HG03095 (cell line): ENCODE results near the gene KIRREL3.

ENCODE experiments used
- ATAC-seq: cut with Tn5 transposase; IDR thresholded peaks from one replicate; pipeline ENCODE4 v1.9.1; 2021; ENCODE audit warnings: moderate library complexity; ENCODE audit not compliant: unreplicated experiment

Gene KIRREL3

GRCh38 chr11:127000291-127000968, at the start of gene KIRREL3:
TSS of gene KIRREL3 (minus strand) at chr11:127000770.
- ATAC-seq = no peak

GRCh38 chr11:127050186-127050585, 49.6 kb upstream of the KIRREL3 start:
- ATAC-seq = no peak

- no peak for ATAC-seq
Observed at GRCh38 chr11:127049486-127049885, 48.9 kb upstream of the KIRREL3 start.

DNA sequence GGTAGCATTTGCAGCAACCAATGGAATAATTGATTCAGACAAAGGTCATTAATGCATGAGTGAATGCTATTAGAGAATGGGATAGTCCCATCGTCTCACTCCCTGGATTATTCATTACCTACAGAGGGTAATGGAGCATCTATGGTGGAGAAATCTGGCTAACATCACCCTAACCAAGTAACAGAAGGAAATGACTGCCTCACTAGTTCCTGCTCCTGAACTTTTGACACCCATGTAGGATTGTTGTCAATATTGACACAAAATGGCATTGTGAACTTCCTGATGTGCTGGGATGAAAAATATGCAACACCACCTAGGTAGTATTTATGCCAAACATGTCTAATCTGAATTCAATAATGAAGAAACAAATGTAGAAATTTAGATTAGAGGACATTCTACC, 44.0 kb upstream of the KIRREL3 start:
- ATAC-seq = no peak

DNA sequence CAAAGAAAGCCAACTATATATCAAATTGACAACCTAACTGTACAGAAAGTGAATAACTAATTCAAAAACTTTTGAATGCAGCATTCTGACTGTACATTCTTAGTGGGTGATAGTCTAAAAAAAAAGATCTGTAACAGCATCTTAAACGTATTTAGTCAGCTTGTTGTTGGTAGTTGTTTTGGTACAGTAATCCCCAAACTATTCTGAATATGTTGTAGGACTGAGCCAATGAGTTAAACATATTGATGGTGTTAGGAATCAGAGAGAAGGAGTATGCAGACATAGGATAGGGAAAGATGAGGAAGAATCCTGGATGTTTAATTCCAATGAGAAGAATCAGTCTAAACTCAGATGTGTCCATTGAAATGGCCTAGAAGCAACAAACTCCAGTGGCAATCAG, 41.9 kb upstream of the KIRREL3 start:
- ATAC-seq = no peak

GRCh38 chr11:127039591-127039990, 39.0 kb upstream of the KIRREL3 start:
- no peak for ATAC-seq

DNA sequence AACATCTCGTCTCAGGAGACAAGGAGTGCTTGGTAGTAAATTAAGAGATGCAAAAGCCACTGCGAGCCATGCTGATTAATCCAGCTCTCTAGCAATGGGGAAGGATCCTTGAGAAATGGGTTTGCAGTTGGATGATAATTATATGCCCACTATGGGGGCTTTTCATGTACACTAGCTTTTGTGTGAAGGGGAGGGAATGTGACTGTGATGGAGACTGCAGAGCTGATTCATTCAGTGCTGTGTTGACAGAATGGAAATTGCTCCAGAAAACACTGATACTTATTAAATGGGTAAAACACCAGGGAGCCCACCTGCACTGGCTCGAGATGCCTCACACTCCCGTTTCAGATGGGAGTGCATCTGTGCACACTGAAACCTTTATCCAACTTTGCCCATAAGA, 37.0 kb upstream of the KIRREL3 start:
- no peak for ATAC-seq

DNA sequence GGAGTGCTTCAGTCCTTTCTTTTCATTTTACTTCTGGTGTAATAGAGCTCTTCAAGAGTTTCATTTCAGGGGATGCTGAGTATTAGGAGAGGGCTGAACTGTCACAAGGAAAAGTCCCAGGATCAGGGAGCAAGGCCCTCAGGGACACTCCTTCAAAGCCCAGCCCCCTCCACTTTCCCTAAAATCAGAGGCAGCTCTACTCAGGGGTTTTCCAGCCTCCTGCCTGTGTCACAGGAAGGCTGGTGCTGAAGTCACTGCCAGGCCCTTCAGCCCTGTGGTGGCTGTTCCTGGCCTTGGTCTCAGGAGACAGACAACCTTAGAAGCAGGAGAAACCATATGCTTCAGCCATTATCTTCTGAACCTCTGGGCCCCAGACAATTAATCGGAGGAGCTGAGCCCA, 36.4 kb upstream of the KIRREL3 start:
- no peak for ATAC-seq

GRCh38 chr11:127035824-127036223, 35.3 kb upstream of the KIRREL3 start:
- ATAC-seq = no peak

DNA sequence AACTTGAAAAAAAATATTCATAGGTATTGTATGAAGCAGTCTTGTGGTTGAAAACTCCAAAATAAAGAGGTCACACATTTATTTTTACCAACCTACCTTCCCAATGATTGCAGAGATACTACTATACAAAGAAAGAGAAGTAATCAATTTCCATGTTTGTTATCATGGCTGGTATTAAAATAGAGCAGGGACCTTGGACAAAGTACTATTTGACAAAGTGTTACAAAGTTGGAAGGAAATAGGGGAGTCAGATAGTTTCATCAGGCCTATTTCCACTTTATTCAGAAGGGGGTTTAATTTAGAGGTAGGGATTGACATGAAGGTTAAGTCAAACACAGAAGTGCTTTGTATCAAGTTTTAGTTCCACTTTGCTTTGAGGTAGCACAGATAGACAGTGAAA, 34.4 kb upstream of the KIRREL3 start:
- ATAC-seq = no peak

- no peak for ATAC-seq
Observed at GRCh38 chr11:127028648-127029047, 28.1 kb upstream of the KIRREL3 start.

DNA sequence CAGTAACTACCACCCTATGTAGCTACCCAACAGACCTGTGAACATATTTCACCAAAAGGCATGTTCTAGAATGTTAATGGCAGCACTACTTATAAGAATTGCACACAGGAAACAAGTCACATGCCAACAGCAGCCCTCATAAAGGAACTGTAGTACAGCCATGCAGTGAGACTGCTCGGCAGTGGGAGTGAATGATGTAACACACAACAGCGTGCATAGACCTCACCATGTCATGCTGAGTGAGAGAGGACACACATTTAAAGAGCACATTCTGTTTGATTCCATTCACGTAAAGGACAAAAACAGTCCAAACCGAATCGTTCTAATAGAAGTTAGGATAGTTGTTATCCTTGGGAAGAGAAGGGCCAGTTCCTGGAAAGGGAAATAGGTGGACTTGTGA, 27.2 kb upstream of the KIRREL3 start:
- ATAC-seq = no peak

GRCh38 chr11:127027000-127027399, 26.4 kb upstream of the KIRREL3 start:
- no peak for ATAC-seq

- no peak for ATAC-seq
Observed at GRCh38 chr11:127023991-127024390, 23.4 kb upstream of the KIRREL3 start.

- no peak for ATAC-seq
Observed at GRCh38 chr11:127018683-127019279, 18.2 kb upstream of the KIRREL3 start.

DNA sequence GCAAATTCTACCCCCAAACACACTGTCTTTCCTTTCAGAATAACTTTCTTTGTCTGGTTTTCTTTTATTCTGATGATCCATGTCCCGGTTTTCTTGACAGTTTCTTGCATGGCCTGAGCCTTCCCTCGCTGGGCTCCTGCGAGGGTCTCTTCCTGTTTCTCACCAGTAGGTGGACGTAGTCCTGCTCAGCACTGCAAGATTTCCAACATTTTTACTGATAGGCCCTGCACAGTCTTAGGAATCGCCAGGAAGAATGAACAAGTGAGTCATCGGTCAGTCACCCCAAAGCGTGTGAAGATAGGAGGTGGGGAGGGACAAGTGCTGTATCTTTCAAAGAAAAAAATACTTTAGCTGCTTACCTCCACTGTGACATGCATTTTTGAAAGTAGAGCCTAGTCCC, 16.9 kb upstream of the KIRREL3 start:
- no peak for ATAC-seq

- ATAC-seq = no peak
Observed at GRCh38 chr11:127013550-127013949, 13.0 kb upstream of the KIRREL3 start.

DNA sequence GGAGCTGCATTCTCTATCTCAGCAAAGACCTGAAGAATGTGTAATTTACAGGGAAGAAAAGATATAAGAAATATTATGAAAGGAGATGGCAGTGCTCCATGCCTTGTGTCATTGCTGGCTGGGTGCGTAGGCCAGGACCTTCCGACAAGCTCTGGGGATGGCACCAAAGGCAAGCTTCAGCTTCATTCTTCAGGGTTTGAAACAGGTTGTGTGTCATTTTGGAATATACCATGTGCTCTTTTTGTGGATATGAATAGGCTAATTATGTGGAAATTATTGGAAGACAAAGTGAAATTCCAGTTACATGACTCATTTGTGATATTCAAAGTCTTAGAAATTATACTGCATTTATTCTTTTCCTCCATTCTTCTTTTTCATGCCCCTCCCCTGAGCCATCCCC, 5.7 kb upstream of the KIRREL3 start:
- no peak for ATAC-seq

- ATAC-seq = no peak
Observed at GRCh38 chr11:127003260-127003981, 2.9 kb upstream of the KIRREL3 start.

GRCh38 chr11:127002669-127003259, 2.2 kb upstream of the KIRREL3 start:
- ATAC-seq = no peak

DNA sequence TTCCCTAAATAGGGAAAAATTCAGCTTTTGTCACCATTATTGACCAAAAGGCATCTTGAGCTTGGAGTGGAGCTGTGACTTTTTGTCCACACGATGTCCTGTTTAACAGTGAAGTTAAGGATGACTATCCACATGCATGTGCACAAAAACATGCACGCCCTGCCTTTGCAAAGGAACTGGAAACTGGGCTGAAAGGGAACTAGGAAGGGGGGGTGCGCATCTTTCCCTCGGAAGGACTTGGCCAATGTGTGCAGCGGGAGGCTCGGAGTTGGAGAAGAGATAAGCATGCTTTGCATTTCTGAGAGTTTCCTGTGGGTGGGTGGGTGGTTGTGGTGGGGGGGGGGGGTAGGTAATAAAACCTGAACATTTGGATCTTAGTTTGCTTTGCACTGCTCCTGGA, 411 bp upstream of the KIRREL3 start:
- no peak for ATAC-seq

DNA sequence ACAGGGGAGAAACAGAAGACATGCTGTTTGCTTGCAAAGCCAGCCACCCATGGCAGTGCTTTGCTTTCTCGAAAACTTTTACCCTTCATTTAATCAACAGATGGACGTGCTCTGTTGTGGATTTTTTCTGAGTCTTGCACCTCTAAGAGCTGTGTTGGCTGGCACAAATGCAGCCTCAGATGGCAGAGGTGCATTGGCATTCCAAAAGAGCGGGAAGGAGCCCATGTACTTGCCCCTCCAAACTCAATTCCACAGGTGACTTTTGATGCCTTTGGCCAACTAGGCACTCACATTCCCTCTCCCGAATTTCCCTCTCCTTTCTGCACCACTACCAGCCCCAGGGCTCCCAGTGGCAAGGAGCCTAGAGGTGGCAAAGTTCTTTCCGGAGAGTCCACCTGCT, 1.2 kb downstream of the KIRREL3 start:
- no peak for ATAC-seq
